VCaP (cell line): ENCODE results near the gene SLC35G4.
"Not testable (repeated sequence)": the region's sequence is repeated elsewhere in the genome, so short reads cannot be mapped to it uniquely, and the experiment has no call there.

Source experiments
- H3K27ac ChIP-seq: fragments of 450-650 bp; 2 replicates; pipeline ENCODE4 v1.5.1; 2017
- CTCF ChIP-seq: fragments of 450-650 bp; conservative IDR thresholded peaks from 2 replicates; pipeline ENCODE4 v1.5.1; 2017; ENCODE audit warnings: mild to moderate bottlenecking, moderate library complexity

The SLC35G4 gene

GRCh38 chr18:11587432-11587831 is 22.0 kb upstream of the SLC35G4 start:
- no peak overlapping the region for H3K27ac ChIP-seq
- no peak for TF ChIP-seq CTCF

- no peak overlapping the region for H3K27ac ChIP-seq
- no peak for TF ChIP-seq CTCF
These were observed 21.6 kb upstream of the SLC35G4 start for GRCh38 chr18:11587846-11588245.

DNA sequence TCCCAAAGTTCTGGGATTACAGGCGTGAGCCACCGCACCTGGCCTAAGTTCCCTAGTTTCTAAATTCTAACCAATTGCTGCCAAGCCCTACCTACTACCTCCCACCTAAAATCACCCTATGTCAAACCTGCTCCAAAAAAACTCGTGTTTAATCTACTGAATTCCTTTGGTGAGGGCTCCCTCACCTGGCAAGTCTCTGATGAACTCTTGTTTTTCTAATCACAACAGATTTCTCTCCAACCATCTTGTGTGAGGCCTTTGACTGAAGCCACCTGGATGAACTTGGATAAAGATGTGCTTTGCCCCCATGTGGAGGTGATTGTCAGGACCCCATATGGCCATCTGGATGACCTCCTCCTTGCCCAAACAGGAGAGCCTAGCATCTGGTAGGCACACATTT is 17.4 kb upstream of the SLC35G4 start:
- no peak; the same call in 1 of the 2 replicates for TF ChIP-seq CTCF
- H3K27ac ChIP-seq = no peak overlapping the region

DNA sequence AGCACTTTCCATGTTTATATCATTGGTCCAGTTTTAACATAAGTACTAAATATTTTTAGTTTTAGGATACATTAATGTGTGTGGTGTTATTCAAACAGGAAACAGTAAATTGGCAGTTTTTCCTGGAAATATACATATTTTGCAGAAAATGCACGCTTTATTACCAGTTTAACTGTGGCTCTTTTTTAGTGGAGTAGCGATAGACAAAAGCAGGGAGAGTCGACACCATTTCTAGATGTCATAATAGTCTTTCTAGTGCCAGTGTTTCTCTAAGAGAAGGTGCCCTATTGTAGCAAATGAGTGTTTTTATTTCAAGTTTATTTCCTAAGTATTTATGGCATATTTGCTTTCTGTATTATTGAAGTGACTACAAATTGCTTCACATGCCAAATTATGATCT is 9.1 kb upstream of the SLC35G4 start:
- no peak overlapping the region for H3K27ac ChIP-seq
- no peak for TF ChIP-seq CTCF

DNA sequence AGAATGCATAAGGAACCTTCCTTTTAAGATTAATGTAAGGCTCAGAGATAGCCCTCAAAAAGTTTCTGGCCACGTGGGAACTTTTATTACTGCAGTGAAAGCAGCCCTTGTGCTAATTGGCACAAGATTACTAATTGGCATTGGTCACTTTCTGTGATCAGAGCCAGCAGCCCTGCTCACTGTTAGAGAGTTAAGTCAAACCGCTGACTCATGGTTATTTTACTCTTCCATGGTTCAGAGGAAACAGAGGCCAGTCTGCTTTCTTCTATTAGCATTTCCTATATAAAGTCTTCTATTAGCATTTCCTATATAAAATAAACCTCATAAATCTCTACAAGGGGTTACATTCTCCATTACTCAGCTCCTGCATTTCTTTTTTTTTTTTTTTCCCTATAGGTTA is 1.5 kb upstream of the SLC35G4 start:
- H3K27ac ChIP-seq = no peak overlapping the region
- no peak for TF ChIP-seq CTCF

- not testable (repeated sequence) for H3K27ac ChIP-seq
These were observed 778 bp upstream of the SLC35G4 start for GRCh38 chr18:11608618-11609017.

- not testable (repeated sequence) for H3K27ac ChIP-seq
These were observed 3.7 kb downstream of the SLC35G4 start for GRCh38 chr18:11613073-11613472.

GRCh38 chr18:11613611-11614010 is 4.2 kb downstream of the SLC35G4 start:
- H3K27ac ChIP-seq = not testable (repeated sequence)

DNA sequence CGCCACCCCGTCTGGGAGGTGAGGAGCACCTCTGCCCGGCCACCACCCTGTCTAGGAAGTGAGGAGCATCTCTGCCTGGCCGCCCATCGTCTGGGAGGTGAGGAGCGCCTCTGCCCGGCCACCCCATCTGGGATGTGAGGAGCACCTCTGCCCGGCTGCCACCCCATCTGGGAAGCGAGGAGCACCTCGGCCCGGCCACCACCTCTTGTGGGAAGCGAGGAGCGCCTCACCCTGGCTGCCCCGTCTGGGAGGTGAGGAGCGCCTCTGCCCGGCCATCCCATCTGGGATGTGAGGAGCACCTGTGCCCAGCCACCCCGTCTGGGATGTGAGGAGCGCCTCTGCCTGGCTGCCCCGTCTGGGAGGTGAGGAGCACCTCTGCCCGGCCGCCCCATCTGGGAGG is 4.6 kb downstream of the SLC35G4 start:
- H3K27ac ChIP-seq = not testable (repeated sequence)

GRCh38 chr18:11614981-11615380 is 5.6 kb downstream of the SLC35G4 start:
- not testable (repeated sequence) for H3K27ac ChIP-seq

DNA sequence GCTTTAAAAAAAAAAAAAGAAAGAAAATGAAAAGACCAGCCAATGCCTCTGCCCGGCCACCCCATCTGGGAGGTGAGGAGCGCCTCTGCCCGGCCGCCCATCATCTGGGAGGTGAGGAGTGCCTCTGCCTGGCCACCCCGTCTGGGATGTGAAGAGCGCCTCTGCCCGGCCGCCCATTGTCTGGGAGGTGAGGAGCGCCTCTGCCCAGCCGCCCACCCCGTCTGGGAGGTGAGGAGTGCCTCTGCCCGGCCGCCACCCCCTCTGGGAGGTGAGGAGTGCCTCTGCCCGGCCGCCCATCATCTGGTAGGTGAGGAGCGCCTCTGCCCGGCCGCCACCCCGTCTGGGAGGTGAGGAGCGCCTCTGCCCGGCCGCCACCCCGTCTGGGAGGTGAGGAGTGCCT is 37.9 kb downstream of the SLC35G4 start:
- H3K27ac ChIP-seq = not testable (repeated sequence)

GRCh38 chr18:11647804-11648203 is 38.4 kb downstream of the SLC35G4 start:
- not testable (repeated sequence) for H3K27ac ChIP-seq
